ENCODE data around the gene SNRNP25.

- TF ChIP-seq EZH2 (optimal IDR thresholded peaks at IDR 0.05; ENCODE audit: low read depth, low read length) (no peak), CTCF (IDR thresholded peaks at IDR 0.05; ENCODE audit: low read length) (no peak)
Measured at GRCh38 chr16:45454-45853, 8.2 kb upstream of the SNRNP25 start.
